IMR-90 (cell line): Measurements from ENCODE around the gene G3BP2. TPM values are rescaled to one million over a fixed set of nuclear protein-coding genes. Genes with fewer than 3 reads are reported as not detected.

ENCODE experiments used
- ATAC-seq: fragments of 200-7000 bp; cut with Tn5 transposase; 2 replicates; pipeline ENCODE4 v1.9.1; 2020; ENCODE audit warnings: low read depth, mild to moderate bottlenecking, moderate library complexity
- BruUV-seq: library from RNA; stranded (reverse); fragments of 400-500 nt; replicated peaks from 2 replicates; lab custom pipeline; 2021; lab: Mats Ljungman, UMichigan
- CTCF ChIA-PET: fragments of 300-600 bp; formaldehyde crosslinking; extraction: SDS; loops from one replicate; lab custom pipeline; 2021; ENCODE audit warnings: antibody characterized with exemption; lab: Yijun Ruan, JAX
- POLR2A ChIA-PET: fragments of 300-600 bp; sonication (Branson Sonifier 250); formaldehyde crosslinking; loops from one replicate; lab custom pipeline; 2022; ENCODE audit warnings: antibody characterized with exemption; ENCODE audit not compliant: unreplicated experiment; lab: Charles Lee
- DNase-seq: peaks from one replicate; pipeline ENCODE4 v3.0.0; 2013
- H2AFZ ChIP-seq: replicated peaks from 2 replicates; pipeline ENCODE3; 2013; ENCODE audit warnings: low read length, mild to moderate bottlenecking; ENCODE audit not compliant: poor library complexity
- H2AK5ac ChIP-seq: 2 replicates; pipeline ENCODE4 v1.6.1; 2013; ENCODE audit warnings: low read depth, low read length, inconsistent platforms
- H2AK9ac ChIP-seq: replicated peaks from 2 replicates; pipeline ENCODE3; 2013; ENCODE audit warnings: mild to moderate bottlenecking, low read depth, low read length, moderate library complexity; ENCODE audit not compliant: poor library complexity
- H2BK120ac ChIP-seq: 2 replicates; pipeline ENCODE4 v1.6.1; 2013; ENCODE audit warnings: low read depth, low read length, inconsistent platforms
- H2BK15ac ChIP-seq: 3 replicates; pipeline ENCODE4 v1.6.1; 2013; ENCODE audit warnings: low read depth, low read length, inconsistent platforms
- H2BK20ac ChIP-seq: 2 replicates; pipeline ENCODE4 v1.6.1; 2013; ENCODE audit warnings: low read depth, mild to moderate bottlenecking, inconsistent platforms, low read length, moderate library complexity
- H2BK5ac ChIP-seq: 2 replicates; pipeline ENCODE4 v1.6.1; 2013; ENCODE audit warnings: mild to moderate bottlenecking, low read depth, low read length, inconsistent platforms; ENCODE audit not compliant: poor library complexity, severe bottlenecking
- H3K14ac ChIP-seq: replicated peaks from 2 replicates; pipeline ENCODE4 v1.6.1; 2013; ENCODE audit warnings: low read depth, low read length, inconsistent platforms
- H3K18ac ChIP-seq: 2 replicates; pipeline ENCODE4 v1.6.1; 2013; ENCODE audit warnings: low read depth, low read length, control low read depth
- H3K23ac ChIP-seq: 2 replicates; pipeline ENCODE4 v1.6.1; 2013; ENCODE audit warnings: low read depth, low read length, inconsistent platforms
- H3K27ac ChIP-seq: 2 replicates; pipeline ENCODE4 v1.5.1; 2013; ENCODE audit warnings: mild to moderate bottlenecking, control low read depth, low read length; ENCODE audit not compliant: insufficient read depth
- H3K27me3 ChIP-seq: 2 replicates; pipeline ENCODE4 v1.6.1; 2013; ENCODE audit warnings: low read length; ENCODE audit not compliant: control insufficient read depth, insufficient read depth
- H3K36me3 ChIP-seq: 2 replicates; pipeline ENCODE4 v1.6.1; 2013; ENCODE audit warnings: low read length, mixed read lengths; ENCODE audit not compliant: control insufficient read depth, insufficient read depth
- H3K4ac ChIP-seq: 2 replicates; pipeline ENCODE4 v1.6.1; 2013; ENCODE audit warnings: low read depth, low read length, inconsistent platforms
- H3K4me1 ChIP-seq: 2 replicates; pipeline ENCODE4 v1.6.1; 2013; ENCODE audit warnings: low read length, mixed read lengths; ENCODE audit not compliant: control insufficient read depth, insufficient read depth
- H3K4me2 ChIP-seq: 2 replicates; pipeline ENCODE4 v1.6.1; 2013; ENCODE audit warnings: low read depth, mild to moderate bottlenecking, control low read depth, low read length, moderate library complexity
- H3K4me3 ChIP-seq: 2 replicates; pipeline ENCODE4 v1.5.1; 2013; ENCODE audit warnings: low read depth, mild to moderate bottlenecking, control low read depth, low read length, moderate library complexity; ENCODE audit not compliant: insufficient read depth
- H3K56ac ChIP-seq: 2 replicates; pipeline ENCODE4 v1.6.1; 2013; ENCODE audit warnings: low read length, inconsistent platforms; ENCODE audit not compliant: insufficient read depth; ENCODE audit errors: extremely low read depth
- H3K79me1 ChIP-seq, 2 experiments: 2 replicates each; pipeline ENCODE4 v1.6.1; 2013; ENCODE audit warnings: low read length in 2 of 2, inconsistent platforms in 1 of 2, low read depth in 1 of 2
- H3K9ac ChIP-seq: 2 replicates; pipeline ENCODE4 v1.6.1; 2013; ENCODE audit warnings: low read depth, low read length, control low read depth
- H3K9me1 ChIP-seq: 2 replicates; pipeline ENCODE4 v1.6.1; 2013; ENCODE audit warnings: low read length, inconsistent platforms; ENCODE audit not compliant: insufficient read depth
- H3K9me3 ChIP-seq: 2 replicates; pipeline ENCODE4 v1.6.1; 2013; ENCODE audit warnings: low read length; ENCODE audit not compliant: control insufficient read depth, insufficient read depth
- H4K20me1 ChIP-seq: 2 replicates; pipeline ENCODE4 v1.6.1; 2013; ENCODE audit warnings: low read length, inconsistent platforms; ENCODE audit not compliant: insufficient read depth
- H4K5ac ChIP-seq: 2 replicates; pipeline ENCODE4 v1.6.1; 2013; ENCODE audit warnings: mild to moderate bottlenecking, low read depth, low read length, control low read depth
- H4K8ac ChIP-seq, 2 experiments: 2 replicates each; pipeline ENCODE4 v1.6.1; 2013; ENCODE audit warnings: low read depth in 2 of 2, low read length in 2 of 2, control low read depth in 1 of 2, inconsistent platforms in 1 of 2
- H4K91ac ChIP-seq: 2 replicates; pipeline ENCODE4 v1.6.1; 2013; ENCODE audit warnings: low read depth, low read length, inconsistent platforms; ENCODE audit not compliant: insufficient read depth
- CHD1 ChIP-seq: IDR thresholded peaks from 2 replicates; pipeline ENCODE4 v1.6.1; 2012; ENCODE audit warnings: low read depth, low read length, improper control_type of control experiment
- MAFK ChIP-seq: IDR thresholded peaks from 2 replicates; pipeline ENCODE4 v1.6.1; 2012; ENCODE audit warnings: low read depth, low read length, improper control_type of control experiment
- POLR2A ChIP-seq: IDR thresholded peaks from 2 replicates; pipeline ENCODE4 v1.6.1; 2012; ENCODE audit warnings: mild to moderate bottlenecking, low read depth, low read length
- RAD21 ChIP-seq: IDR thresholded peaks from 2 replicates; pipeline ENCODE4 v1.6.1; 2012; ENCODE audit warnings: low read length, improper control_type of control experiment
- RFX5 ChIP-seq: IDR thresholded peaks from 2 replicates; pipeline ENCODE4 v1.8.0; 2012; ENCODE audit warnings: low read depth, mild to moderate bottlenecking, low read length, moderate library complexity
- WGBS, 2 experiments: methylation state at CpG; one replicate each; pipeline versions ENCODE4 v1.1.5 to v1.1.7; 2013; ENCODE audit warnings: missing lambda C conversion rate in 2 of 2; ENCODE audit not compliant: insufficient read length in 1 of 2; ENCODE audit errors: extremely low coverage in 2 of 2; 5-methylcytosine and 5-hydroxymethylcytosine counted together
- dilution Hi-C: fragments of 300-500 bp; cut with HindIII; formaldehyde crosslinking; loops from one replicate; pipeline ENCODE4 v1.14.3; 2018; ENCODE audit warnings: low sequenced_read_pairs; ENCODE audit not compliant: unreplicated experiment
- in situ Hi-C: fragments of 300-500 bp; cut with MboI; formaldehyde crosslinking; loops from 3 replicates; pipeline ENCODE4 v1.14.3; 2019; ENCODE audit warnings: low sequenced_read_pairs, inconsistent platforms, mixed read lengths
- intact Hi-C: fragments of 100-400 bp; cut with micrococcal nuclease; formaldehyde crosslinking; loops from 2 replicates; pipeline ENCODE4 v1.10.0; 2022
- polyA plus RNA-seq, 3 experiments: library from polyadenylated mRNA; depleted of rRNA; stranded (reverse); fragments of >200 nt; gene quantifications; 2 replicates each; pipeline ENCODE4 v1.2.3, GENCODE V29; 2012; ENCODE audit warnings: low replicate concordance in 1 of 3
- total RNA-seq: library from RNA; depleted of rRNA; stranded (reverse); fragments of >200 nt; gene quantifications from 2 replicates; pipeline ENCODE4 v1.2.3, GENCODE V29; 2012

Gene G3BP2
- total and polyA plus RNA-seq, 2 of the 4 experiments (the other 2 are of a cell fraction), result 80.5 to 183 TPM

- intact Hi-C loops (no loop called here), dilution Hi-C loops (no loop called here), in situ Hi-C loops (loop anchor here (5.0 kb wide), 1 partner anchor 32 kb away; no protein-coding TSS in a partner anchor)
- TF ChIP-seq RAD21 (no peak), RFX5 (no peak), CHD1 (no peak), POLR2A (no peak), MAFK (no peak)
- Histone ChIP-seq H3K27me3 (no peaks in the 10 kb centered on the region), H3K27ac (no peak overlapping the region), H3K23ac (no peak overlapping the region; the same call in 1 of the 2 replicates), H3K14ac (no peak overlapping the region), H2AFZ (no peak overlapping the region), H3K36me3 (no peaks in the 10 kb centered on the region), H3K4me1 (no peaks in the 10 kb centered on the region), H4K91ac (no peak overlapping the region), H4K20me1 (no peaks in the 10 kb centered on the region), H2BK120ac (no peak overlapping the region), H3K4me2 (no peak overlapping the region), H2AK9ac (no peak overlapping the region), H2BK20ac (no peak overlapping the region), H3K79me1 (peaks cover 1 to 5% of the 10 kb centered on the region in 2 experiments; a peak in 1 of 4 replicates), H3K4me3 (no peak overlapping the region), H2AK5ac (no peak overlapping the region), H3K9me3 (no peaks in the 10 kb centered on the region), H4K5ac (no peak overlapping the region), H3K56ac (no peak overlapping the region), H2BK5ac (no peak overlapping the region), H3K9ac (no peak overlapping the region), H3K9me1 (peaks cover 4% of the 10 kb centered on the region; the same call in 1 of the 2 replicates), H3K4ac (no peak overlapping the region), H4K8ac (no peak overlapping the region), H2BK15ac (no peak overlapping the region), H3K18ac (no peak overlapping the region)
- WGBS, 2 experiments, result no CpG with 5 or more reads among the region's 3 CpGs
- CTCF ChIA-PET, result interaction anchor here (0.7 kb wide), 1 partner anchor 59 kb away, joined by 3 read pairs; no protein-coding TSS in a partner anchor
- POLR2A ChIA-PET, result no interaction called here
- DNase-seq, result no peak
- ATAC-seq, result no peak
- no TSS peak for BruUV-seq
Measured at GRCh38 chr4:75679876-75680575, 6.8 kb upstream of the G3BP2 start.
